Hepatocyte (in vitro differentiated cells): ENCODE measurements around the gene RNASE7.

Experiments
- EZH2 ChIP-seq: fragments of 200-600 bp; sonication (generic); IDR thresholded peaks from 2 replicates; pipeline ENCODE4 v1.6.1; 2016; ENCODE audit warnings: antibody characterized with exemption, mild to moderate bottlenecking, borderline replicate concordance
- EZH2phosphoT487 ChIP-seq: fragments of 200-600 bp; sonication (generic); IDR thresholded peaks from one replicate; pipeline ENCODE4 v1.6.1; 2018; ENCODE audit warnings: antibody characterized with exemption, mild to moderate bottlenecking, low read depth, moderate library complexity; ENCODE audit not compliant: unreplicated experiment, severe bottlenecking
- TF ChIP-seq, protein P1 (sequence below): fragments of 200-600 bp; sonication (generic); IDR thresholded peaks from 2 replicates; pipeline ENCODE4 v1.5.1; 2016; ENCODE audit warnings: antibody characterized with exemption, mild to moderate bottlenecking; ENCODE audit not compliant: poor library complexity

DNA sequence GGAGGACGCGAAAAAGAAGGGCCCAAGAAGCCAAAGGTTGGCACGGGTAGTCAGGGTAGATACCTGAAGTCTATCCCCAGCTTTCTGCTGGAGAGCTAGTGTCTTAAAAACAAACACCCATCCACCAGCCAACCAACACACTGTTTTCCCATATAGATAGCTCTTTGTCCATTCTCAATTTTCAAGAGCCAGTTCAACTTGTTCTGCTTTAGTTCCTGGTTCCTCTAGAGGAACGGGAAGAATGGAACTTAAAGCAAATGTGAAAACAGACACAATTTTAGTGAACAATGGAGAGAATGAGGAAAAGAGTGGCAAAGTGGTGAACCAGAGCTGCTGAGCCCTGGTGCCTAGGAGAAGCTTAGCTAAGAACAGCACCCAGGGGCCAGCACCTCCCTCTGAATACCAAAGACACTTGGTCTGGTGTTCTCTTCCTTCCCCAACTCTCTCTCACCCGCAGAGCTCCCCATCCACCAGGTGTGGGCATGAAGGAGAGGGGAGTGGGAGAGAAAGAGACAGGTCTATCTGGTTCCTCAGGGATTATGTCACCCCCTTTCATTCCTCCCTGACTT is 21.1 kb upstream of the RNASE7 start:
- TF ChIP-seq EZH2 (no peak), EZH2phosphoT487 (no peak)
- TF ChIP-seq, protein P1, sequence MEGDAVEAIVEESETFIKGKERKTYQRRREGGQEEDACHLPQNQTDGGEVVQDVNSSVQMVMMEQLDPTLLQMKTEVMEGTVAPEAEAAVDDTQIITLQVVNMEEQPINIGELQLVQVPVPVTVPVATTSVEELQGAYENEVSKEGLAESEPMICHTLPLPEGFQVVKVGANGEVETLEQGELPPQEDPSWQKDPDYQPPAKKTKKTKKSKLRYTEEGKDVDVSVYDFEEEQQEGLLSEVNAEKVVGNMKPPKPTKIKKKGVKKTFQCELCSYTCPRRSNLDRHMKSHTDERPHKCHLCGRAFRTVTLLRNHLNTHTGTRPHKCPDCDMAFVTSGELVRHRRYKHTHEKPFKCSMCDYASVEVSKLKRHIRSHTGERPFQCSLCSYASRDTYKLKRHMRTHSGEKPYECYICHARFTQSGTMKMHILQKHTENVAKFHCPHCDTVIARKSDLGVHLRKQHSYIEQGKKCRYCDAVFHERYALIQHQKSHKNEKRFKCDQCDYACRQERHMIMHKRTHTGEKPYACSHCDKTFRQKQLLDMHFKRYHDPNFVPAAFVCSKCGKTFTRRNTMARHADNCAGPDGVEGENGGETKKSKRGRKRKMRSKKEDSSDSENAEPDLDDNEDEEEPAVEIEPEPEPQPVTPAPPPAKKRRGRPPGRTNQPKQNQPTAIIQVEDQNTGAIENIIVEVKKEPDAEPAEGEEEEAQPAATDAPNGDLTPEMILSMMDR = no peak
